GM18505 (cell line): Measurements from ENCODE around the gene PDE4B.

Experiments used
- ATAC-seq: cut with Tn5 transposase; IDR thresholded peaks from one replicate; pipeline ENCODE4 v1.9.1; 2021; ENCODE audit not compliant: unreplicated experiment
- POLR2A ChIP-seq: IDR thresholded peaks from 4 replicates; pipeline ENCODE4 v1.6.1; 2011; ENCODE audit warnings: borderline replicate concordance; ENCODE audit not compliant: insufficient read depth, insufficient read length; ENCODE audit errors: extremely low read depth

PDE4B gene

DNA sequence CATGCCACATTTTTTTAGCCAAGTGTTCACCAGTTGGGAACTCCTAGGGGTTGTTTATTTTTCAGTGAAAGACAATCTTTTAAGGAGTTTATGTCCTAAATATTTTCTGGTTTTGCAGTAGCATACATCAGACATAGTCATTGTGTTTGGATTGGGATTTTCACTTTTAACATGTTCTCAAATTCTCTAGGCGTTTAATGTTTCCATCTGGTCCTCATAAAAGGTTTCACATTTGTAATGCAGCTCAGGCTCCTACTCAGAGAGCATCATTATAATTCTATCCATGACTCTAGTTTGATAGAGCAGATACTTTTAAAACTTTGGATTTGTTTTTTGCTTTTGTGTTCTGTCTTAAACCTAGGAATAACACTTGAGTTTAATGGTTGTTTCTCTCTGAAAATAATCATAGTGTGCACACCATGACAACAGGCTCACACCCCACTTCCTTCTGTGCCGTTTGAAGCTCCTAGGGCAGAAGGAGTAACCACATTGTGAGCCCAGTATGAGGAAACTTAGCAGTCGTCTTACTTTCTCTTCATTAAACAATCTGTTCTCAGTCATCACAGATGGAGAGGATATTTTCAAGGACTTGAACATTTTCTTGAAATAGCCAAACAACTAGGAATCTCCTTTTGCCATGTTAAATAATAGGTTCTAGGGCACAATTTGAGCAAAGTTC, 219.6 kb downstream of the PDE4B start:
- no peak for ATAC-seq
- no peak for TF ChIP-seq POLR2A

DNA sequence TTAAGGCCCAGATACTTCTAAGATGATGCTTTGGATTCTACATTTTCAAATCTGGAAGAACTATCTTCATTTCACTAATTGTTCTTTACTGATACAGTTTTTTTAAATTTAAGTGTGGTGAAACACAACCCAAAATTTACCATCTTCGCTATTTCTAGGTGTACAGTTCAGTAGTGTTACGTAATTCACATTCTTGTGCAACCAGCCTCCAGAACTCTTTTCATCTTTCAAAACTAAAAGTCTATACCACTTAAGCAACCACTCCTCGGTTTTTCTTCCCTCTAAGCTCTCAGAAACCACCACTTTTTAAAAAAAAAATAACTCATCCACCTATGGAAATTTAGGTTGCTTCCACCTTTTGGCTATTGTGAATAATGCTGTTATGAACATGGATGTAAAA, 220.7 kb downstream of the PDE4B start:
- ATAC-seq: no peak
- no peak for TF ChIP-seq POLR2A

- no peak for ATAC-seq
- no peak for TF ChIP-seq POLR2A
These were observed 230.4 kb downstream of the PDE4B start for GRCh38 chr1:66022904-66023620.

DNA sequence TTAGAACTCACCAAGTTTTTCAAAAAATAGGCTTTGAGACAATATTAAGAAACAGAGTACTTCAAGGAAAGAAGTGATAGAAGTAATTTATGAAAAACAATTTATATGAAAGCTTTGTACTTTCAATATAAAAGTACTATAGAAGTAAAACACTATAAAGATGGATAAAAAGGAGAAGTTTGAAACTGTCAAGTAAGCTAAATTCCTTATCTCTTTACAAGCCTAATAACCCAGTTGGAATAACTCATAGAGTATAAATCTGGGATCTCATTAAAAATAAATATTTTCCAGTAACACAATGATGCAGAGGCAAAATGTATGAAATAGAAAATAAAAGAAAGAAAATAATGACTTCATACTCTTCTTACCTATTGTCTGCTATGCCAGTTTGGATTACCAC, 232.5 kb downstream of the PDE4B start:
- ATAC-seq: no peak
- TF ChIP-seq POLR2A: no peak

DNA sequence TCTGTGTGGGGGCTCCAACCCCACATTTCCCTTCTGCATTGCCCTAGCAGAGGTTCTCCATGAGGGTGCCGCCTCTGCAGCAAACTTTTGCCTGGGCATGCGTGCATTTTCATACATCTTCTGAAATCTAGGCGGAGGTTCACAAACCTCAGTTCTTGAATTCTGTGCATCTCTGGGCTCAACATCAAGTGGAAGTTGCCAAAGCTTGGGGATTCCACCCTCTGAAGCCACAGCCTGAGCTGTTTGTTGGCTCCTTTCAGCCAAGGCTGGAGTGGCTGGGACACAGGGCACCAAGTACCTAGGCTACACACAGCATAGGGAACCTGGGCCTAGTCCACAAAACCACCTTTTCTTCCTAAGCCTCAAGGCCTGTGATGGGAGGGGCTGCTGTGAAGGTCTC, 235.3 kb downstream of the PDE4B start:
- TF ChIP-seq POLR2A: no peak
- ATAC-seq: no peak

DNA sequence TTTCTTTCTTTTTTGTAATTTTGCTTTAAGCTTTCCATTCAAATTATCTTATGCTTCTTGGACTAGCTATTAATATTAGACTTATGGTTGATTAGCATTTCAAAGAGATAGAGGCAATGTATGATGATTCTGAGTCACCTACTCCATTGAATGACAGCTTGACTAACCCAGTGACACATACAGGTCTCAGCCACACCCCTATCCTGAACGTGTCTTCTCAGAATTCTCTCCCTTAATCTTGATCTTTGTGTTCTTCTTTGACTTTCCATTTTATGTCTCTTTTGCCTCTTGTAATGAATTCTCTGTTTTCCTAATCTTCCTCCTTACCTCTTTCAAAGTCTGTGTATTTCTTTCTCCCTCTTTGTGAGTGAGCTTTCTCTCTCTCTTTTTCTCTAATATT, 241.1 kb downstream of the PDE4B start:
- TF ChIP-seq POLR2A: no peak
- ATAC-seq: no peak

DNA sequence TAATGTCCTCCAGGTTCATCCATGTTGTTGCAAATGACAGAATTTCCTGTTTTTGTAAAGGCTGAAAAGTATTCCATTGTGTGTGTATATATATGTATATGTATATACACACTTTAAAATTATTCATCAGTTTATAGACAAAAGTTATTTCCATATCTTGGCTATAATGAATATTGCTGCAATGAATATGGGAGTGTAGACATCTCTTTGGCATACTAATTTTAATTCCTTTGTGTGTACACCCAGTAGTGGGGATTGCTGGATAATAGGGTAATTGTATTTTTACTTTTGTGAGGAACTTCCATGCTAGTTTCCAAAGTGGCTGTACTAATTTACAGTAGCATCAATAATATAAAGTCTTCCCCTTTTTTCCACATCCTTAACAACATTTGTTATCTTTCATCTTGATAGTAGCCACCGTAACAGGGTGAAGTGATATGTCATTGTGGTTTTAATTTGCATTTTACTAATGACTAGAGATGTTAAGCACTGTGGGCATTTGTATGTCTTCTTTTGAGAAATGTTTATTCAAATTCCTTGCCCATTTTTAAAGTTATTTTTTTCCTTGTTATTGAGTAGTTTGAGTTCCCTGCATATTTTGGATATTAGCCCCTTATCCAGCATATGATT, 243.0 kb downstream of the PDE4B start:
- TF ChIP-seq POLR2A: no peak
- no peak for ATAC-seq

DNA sequence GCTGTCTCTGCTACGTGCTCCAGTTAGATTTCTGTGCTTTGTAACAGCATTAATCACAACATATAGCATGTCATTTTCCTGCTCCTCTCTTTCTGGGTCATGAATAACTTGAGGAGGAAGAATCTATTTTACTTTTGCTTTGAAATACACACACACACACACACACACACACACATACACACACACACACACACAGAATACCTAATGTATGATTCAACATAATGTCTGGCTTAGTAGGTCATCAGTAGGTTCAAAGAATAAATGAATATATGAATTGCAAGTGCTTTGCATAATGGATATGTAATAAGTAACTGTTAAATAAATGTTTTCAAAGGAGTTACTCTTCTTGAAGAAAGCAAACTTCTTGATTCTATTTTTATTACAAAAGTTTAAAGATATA, 249.0 kb downstream of the PDE4B start:
- TF ChIP-seq POLR2A: no peak
- no peak for ATAC-seq

- no peak for TF ChIP-seq POLR2A
- no peak for ATAC-seq
These were observed 250.5 kb downstream of the PDE4B start for GRCh38 chr1:66043186-66043585.

- ATAC-seq: no peak
- TF ChIP-seq POLR2A: no peak
These were observed 252.2 kb downstream of the PDE4B start for GRCh38 chr1:66044912-66045311.

DNA sequence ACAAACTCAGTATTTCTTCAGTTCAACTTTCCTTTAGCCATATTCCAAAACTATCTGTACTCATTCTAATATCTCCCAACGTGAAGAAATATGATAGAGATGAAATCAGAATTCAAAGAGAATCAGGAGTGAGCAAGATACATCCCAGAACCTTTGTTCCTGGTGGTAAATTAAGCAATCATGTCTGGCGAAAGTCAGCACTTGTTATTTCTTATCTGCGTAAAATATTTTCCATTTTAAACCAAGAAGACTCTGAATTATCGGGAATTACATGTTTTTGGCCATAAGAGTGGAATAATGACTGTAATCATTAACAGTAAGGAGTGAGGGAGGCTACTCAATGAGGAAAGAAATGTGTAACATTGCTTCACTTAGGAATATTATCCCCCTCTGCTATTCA, 253.7 kb downstream of the PDE4B start:
- no peak for ATAC-seq
- no peak for TF ChIP-seq POLR2A

GRCh38 chr1:66048011-66048410, 255.3 kb downstream of the PDE4B start:
- no peak for TF ChIP-seq POLR2A
- no peak for ATAC-seq

- TF ChIP-seq POLR2A: no peak
- ATAC-seq: no peak
These were observed 257.4 kb downstream of the PDE4B start for GRCh38 chr1:66050123-66050522.

DNA sequence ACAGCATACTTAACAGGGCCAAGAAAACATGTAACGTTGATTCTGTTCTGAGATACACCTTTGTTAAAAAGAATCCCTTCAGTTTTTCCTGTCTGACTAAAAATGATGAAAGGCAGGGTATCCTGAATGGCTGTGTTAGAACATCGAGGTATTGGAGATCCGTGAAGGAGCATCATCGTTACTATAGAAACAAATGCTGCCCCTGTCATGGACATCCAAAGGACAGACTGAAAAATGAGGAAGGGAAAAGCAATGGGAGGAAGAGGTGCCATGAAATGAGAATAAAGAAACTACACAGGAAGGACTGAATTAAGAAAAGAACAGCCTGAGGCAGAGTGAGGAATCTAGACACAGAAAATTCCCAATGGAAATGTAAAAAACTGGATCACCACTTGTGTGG, 257.9 kb downstream of the PDE4B start:
- no peak for ATAC-seq
- TF ChIP-seq POLR2A: no peak
